ENCODE measurements around the gene SREK1. TPM values are rescaled to one million over a fixed set of nuclear protein-coding genes. Genes with fewer than 3 reads are reported as not detected.

The SREK1 gene
- total RNA-seq, 1 experiment from 2014 or later = 59.6 TPM

DNA sequence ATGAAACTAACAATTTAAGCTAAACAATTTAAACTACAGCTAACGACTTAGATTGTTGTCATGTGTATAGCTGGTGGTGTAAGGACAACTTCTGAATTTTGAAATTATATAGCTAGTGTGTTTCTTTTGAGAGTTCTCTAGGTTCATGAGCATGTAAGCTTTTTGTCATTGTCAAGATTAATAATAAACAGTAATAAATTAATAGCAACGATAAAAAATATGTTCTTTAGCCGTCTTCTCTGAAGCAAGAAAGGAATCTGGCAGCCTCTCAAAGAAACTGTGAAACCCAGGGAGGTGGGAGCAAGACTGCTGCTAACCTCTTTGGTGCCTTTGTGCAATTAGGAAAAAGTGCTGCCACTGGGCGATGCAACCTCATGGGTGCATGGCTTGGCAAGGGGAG is 59.4 kb downstream of the SREK1 start:
- H3K27ac Mint-ChIP-seq = no peak overlapping the region
- WGBS (ENCODE audit: extremely low coverage, insufficient read length, low lambda C conversion rate) = no CpG with 5 or more reads among the region's 4 CpGs

More for the DNA sequence above, 59.4 kb downstream of the SREK1 start:
- H3K4me3 Mint-ChIP-seq = no peak overlapping the region
- no peak overlapping the region for H3T11ph ChIP-seq (ENCODE audit: low read length)
- H3K23me2 ChIP-seq (ENCODE audit: insufficient read length, low read depth, low read length, poor library complexity, severe bottlenecking) = no peaks in the 10 kb centered on the region
- no peak overlapping the region for H2BK20ac ChIP-seq (ENCODE audit: low read depth, low read length, poor library complexity, severe bottlenecking)
- H2BK12ac ChIP-seq (ENCODE audit: insufficient read length, low read depth, low read length) = no peak overlapping the region
- H2BK120ac ChIP-seq (ENCODE audit: low read depth, low read length, poor library complexity, severe bottlenecking) = no peak overlapping the region
- TF ChIP-seq, protein P1, sequence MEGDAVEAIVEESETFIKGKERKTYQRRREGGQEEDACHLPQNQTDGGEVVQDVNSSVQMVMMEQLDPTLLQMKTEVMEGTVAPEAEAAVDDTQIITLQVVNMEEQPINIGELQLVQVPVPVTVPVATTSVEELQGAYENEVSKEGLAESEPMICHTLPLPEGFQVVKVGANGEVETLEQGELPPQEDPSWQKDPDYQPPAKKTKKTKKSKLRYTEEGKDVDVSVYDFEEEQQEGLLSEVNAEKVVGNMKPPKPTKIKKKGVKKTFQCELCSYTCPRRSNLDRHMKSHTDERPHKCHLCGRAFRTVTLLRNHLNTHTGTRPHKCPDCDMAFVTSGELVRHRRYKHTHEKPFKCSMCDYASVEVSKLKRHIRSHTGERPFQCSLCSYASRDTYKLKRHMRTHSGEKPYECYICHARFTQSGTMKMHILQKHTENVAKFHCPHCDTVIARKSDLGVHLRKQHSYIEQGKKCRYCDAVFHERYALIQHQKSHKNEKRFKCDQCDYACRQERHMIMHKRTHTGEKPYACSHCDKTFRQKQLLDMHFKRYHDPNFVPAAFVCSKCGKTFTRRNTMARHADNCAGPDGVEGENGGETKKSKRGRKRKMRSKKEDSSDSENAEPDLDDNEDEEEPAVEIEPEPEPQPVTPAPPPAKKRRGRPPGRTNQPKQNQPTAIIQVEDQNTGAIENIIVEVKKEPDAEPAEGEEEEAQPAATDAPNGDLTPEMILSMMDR (conservative IDR thresholded peaks at IDR 0.05) = no peak
- no peaks in the 10 kb centered on the region for H3K27me3 ChIP-seq (ENCODE audit: insufficient read depth, low read length)
- no peak overlapping the region for H3K56ac ChIP-seq (ENCODE audit: insufficient read length, low read depth, low read length)
- no peak overlapping the region for H3K4ac ChIP-seq (ENCODE audit: low read depth, low read length)
- H3K79me1 ChIP-seq (ENCODE audit: insufficient read depth, low read depth, low read length, poor library complexity, severe bottlenecking) = no peaks in the 10 kb centered on the region
- H3K4me1 ChIP-seq (ENCODE audit: insufficient read depth, low read length) = no peaks in the 10 kb centered on the region
- no peak overlapping the region for H4K5ac ChIP-seq (ENCODE audit: insufficient read length, low read depth, low read length)
- H3K18ac ChIP-seq (ENCODE audit: insufficient read length, low read depth, low read length) = no peak overlapping the region
- H2AFZ ChIP-seq (ENCODE audit: low read length) = no peak overlapping the region
- H3K36me3 Mint-ChIP-seq (ENCODE audit: insufficient read depth in 1 of 3, low read depth in 3 of 3) = no peaks in the 10 kb centered on the region; a peak in 1 of 7 replicates
- H3K9me3 Mint-ChIP-seq = no peaks in the 10 kb centered on the region; a peak in 1 of 5 replicates
- no peaks in the 10 kb centered on the region for H3K9me3 ChIP-seq (ENCODE audit: control insufficient read depth, low read depth, low read length)
- H2BK5ac ChIP-seq (ENCODE audit: insufficient read length, low read length) = no peak overlapping the region
- no peak overlapping the region for H2BK15ac ChIP-seq (ENCODE audit: low read depth, low read length)
- H3K14ac ChIP-seq (ENCODE audit: insufficient read depth, low read length) = no peak overlapping the region
- H3K23ac ChIP-seq (ENCODE audit: insufficient read length, low read depth, low read length) = no peak overlapping the region
- no peak for DNase-seq
- H3K27ac ChIP-seq (ENCODE audit: insufficient read length, low read depth, low read length) = no peak overlapping the region
- no peak overlapping the region for H3K4me2 ChIP-seq (ENCODE audit: insufficient read depth, insufficient read length, low read length)
- H3K4me1 Mint-ChIP-seq = peaks cover 7% of the 10 kb centered on the region in 2 experiments; a peak in 2 of 4 replicates
- no peak overlapping the region for H4K91ac ChIP-seq (ENCODE audit: insufficient read length, low read depth, low read length)
- H3K27me3 Mint-ChIP-seq (ENCODE audit: low read depth) = no peaks in the 10 kb centered on the region; the same call in 1 of the 2 replicates
- no peak overlapping the region for H4K8ac ChIP-seq (replicated peaks; ENCODE audit: insufficient read length, low read depth, low read length)
- no peaks in the 10 kb centered on the region for H4K20me1 ChIP-seq (ENCODE audit: control insufficient read depth, insufficient read depth, insufficient read length)
- H3K9ac ChIP-seq (ENCODE audit: extremely low read depth, insufficient read length, low read length) = no peak overlapping the region
- H3K79me2 ChIP-seq (ENCODE audit: insufficient read depth, low read length) = no peaks in the 10 kb centered on the region
- H2AK5ac ChIP-seq (ENCODE audit: insufficient read length, low read length) = no peak overlapping the region
